ENCODE data around the gene CBFA2T2.

- TF ChIP-seq CTCF (IDR thresholded peaks at IDR 0.05) (no peak), POLR2A (IDR thresholded peaks at IDR 0.05) (no peak)
These were observed 190.0 kb downstream of the CBFA2T2 start for GRCh38 chr20:33679758-33680485.
